ENCODE results near the gene TNFSF9. TPM values are rescaled to one million over a fixed set of nuclear protein-coding genes. Genes with fewer than 3 reads are reported as not detected.

Gene TNFSF9
- total RNA-seq, 2 donors from 2014 or later: 0.68 to 3.9 TPM

DNA sequence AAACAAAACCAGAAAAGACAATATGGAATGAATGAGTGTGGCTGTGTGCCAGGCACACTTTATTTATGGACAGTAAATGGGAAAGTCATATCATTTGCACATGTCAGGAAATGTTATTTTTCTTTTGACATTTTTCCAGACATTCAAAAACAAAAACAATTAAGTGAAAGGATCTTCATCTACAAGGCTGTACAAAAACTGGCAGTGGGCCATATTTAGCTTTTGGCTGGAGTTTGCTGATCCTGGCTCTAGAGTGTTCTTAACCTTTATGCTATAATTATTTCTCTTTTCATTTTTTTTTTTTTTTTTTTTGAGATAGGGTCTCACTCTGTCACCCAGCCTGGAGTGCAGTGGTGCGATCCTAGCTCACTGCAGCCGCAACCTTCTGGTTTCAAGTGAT, 6.5 kb upstream of the TNFSF9 start:
- TF ChIP-seq, protein P1, sequence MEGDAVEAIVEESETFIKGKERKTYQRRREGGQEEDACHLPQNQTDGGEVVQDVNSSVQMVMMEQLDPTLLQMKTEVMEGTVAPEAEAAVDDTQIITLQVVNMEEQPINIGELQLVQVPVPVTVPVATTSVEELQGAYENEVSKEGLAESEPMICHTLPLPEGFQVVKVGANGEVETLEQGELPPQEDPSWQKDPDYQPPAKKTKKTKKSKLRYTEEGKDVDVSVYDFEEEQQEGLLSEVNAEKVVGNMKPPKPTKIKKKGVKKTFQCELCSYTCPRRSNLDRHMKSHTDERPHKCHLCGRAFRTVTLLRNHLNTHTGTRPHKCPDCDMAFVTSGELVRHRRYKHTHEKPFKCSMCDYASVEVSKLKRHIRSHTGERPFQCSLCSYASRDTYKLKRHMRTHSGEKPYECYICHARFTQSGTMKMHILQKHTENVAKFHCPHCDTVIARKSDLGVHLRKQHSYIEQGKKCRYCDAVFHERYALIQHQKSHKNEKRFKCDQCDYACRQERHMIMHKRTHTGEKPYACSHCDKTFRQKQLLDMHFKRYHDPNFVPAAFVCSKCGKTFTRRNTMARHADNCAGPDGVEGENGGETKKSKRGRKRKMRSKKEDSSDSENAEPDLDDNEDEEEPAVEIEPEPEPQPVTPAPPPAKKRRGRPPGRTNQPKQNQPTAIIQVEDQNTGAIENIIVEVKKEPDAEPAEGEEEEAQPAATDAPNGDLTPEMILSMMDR (conservative IDR thresholded peaks at IDR 0.05): no peak
- peaks cover under 1% of the 10 kb centered on the region for H3K9me3 Mint-ChIP-seq
- H3K4me1 Mint-ChIP-seq: no peaks in the 10 kb centered on the region
- H3K27me3 Mint-ChIP-seq (ENCODE audit: insufficient read depth): peaks cover 8% of the 10 kb centered on the region
- no peaks in the 10 kb centered on the region for H3K36me3 Mint-ChIP-seq (ENCODE audit: low read depth)
- H3K9me3 ChIP-seq (ENCODE audit: control insufficient read depth, low read length): peaks cover 2% of the 10 kb centered on the region
- no peak overlapping the region for H3K27ac Mint-ChIP-seq
- H3K9ac ChIP-seq (ENCODE audit: extremely low read depth, low read length, poor library complexity, severe bottlenecking): no peak overlapping the region
- no peaks in the 10 kb centered on the region for H3K36me3 ChIP-seq (ENCODE audit: control insufficient read depth, insufficient read depth, low read length)
- WGBS, 2 experiments (ENCODE audit: insufficient coverage in 1 of 2, insufficient read length in 1 of 2): 87 to 100% methylated on average over 2 of the region's 2 CpGs
- H3K4me1 ChIP-seq (ENCODE audit: control insufficient read depth, insufficient read depth, low read length): no peaks in the 10 kb centered on the region
- DNase-seq: no peak
- H3K4me3 Mint-ChIP-seq: no peak overlapping the region
- no peaks in the 10 kb centered on the region for H3K27me3 ChIP-seq (ENCODE audit: control insufficient read depth, insufficient read depth, low read length, poor library complexity, severe bottlenecking)
- H3K4me3 ChIP-seq (ENCODE audit: low read length): no peak overlapping the region
- H3K27ac ChIP-seq (ENCODE audit: low read depth, low read length): no peak overlapping the region

DNA sequence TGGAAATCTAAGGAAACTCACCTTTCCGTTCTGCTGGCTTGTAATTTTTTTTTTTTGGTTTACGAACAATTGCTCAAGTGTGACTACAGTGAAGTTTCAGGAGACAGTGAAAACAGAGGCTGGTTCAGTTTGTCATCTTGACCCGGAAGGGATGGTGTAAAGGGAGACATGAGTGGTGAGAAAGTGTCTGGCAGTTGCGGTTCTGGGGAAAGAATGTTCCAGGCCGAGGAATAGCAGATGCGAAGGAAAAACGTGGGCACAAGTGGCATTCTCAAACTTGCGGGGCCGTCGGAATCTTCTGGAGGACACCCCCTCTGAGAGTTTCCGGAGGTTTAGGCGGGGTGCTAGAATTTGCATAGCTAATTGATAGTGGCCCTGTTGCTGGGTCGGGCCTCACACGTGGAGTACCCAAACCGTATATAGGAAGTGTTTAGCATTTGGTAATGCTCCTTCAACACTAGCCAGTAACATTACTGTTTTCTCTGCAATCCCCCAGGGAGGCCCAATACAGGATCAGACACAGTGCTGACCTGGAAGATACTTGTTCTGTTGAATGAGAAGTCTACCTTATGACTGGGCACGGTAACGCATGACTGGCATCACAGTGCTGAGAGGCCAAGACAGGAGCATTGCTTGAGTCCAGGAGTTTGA, 2.8 kb upstream of the TNFSF9 start:
- Mint-ChIP-seq H3K4me1 (peaks cover 8% of the 10 kb centered on the region), H3K36me3 (ENCODE audit: low read depth) (no peaks in the 10 kb centered on the region), H3K27ac (no peak overlapping the region), H3K9me3 (peaks cover 2% of the 10 kb centered on the region), H3K27me3 (ENCODE audit: insufficient read depth) (peaks cover 40% of the 10 kb centered on the region), H3K4me3 (no peak overlapping the region)
- H3K9ac ChIP-seq (ENCODE audit: extremely low read depth, low read length, poor library complexity, severe bottlenecking): no peak overlapping the region
- WGBS, 2 experiments (ENCODE audit: insufficient coverage in 1 of 2, insufficient read length in 1 of 2): 85 to 86% methylated on average over 14 to 16 of the region's 17 CpGs
- no peak overlapping the region for H3K4me3 ChIP-seq (ENCODE audit: low read length)
- H3K36me3 ChIP-seq (ENCODE audit: control insufficient read depth, insufficient read depth, low read length): no peaks in the 10 kb centered on the region
- no peak for DNase-seq
- H3K4me1 ChIP-seq (ENCODE audit: control insufficient read depth, insufficient read depth, low read length): no peaks in the 10 kb centered on the region
- H3K27me3 ChIP-seq (ENCODE audit: control insufficient read depth, insufficient read depth, low read length, poor library complexity, severe bottlenecking): peaks cover 21% of the 10 kb centered on the region
- H3K9me3 ChIP-seq (ENCODE audit: control insufficient read depth, low read length): peaks cover 25% of the 10 kb centered on the region
- H3K27ac ChIP-seq (ENCODE audit: low read depth, low read length): no peak overlapping the region
- TF ChIP-seq, protein P1 (conservative IDR thresholded peaks at IDR 0.05): no peak

DNA sequence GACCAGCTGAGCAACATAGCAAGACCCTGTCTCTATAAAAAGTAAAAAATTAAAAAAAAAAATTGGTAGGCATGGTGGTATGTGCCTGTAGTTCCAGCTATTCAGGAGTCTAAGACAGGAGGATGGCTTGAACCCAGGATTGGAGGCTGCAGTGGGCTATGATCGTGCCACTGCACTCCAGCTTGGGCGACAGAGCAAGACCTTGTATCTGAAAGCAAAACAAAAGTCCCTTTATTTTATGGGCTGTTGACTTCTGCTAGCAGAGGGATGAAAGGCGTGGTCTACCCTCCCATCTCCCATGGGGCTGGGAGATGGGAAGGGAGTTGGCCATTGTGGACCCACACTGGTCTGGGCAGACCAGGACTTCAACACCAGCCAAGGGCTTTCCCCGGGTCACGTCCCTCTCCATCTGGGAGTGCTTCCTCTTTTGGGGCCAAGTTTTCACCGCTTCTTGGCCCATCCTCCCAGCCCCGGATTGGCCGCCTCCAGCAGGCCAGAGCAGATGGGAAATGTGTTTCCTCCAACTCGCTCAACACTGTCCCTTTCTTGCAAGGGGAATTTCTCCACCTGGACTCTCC, 2.2 kb upstream of the TNFSF9 start:
- H3K9ac ChIP-seq (ENCODE audit: extremely low read depth, low read length, poor library complexity, severe bottlenecking): no peak overlapping the region
- WGBS, 2 experiments (ENCODE audit: insufficient coverage in 1 of 2, insufficient read length in 1 of 2): 52 to 73% methylated on average over 7 to 9 of the region's 9 CpGs
- H3K4me3 ChIP-seq (ENCODE audit: low read length): no peak overlapping the region
- no peak overlapping the region for H3K4me3 Mint-ChIP-seq
- no peaks in the 10 kb centered on the region for H3K36me3 Mint-ChIP-seq (ENCODE audit: low read depth)
- peaks cover 42% of the 10 kb centered on the region for H3K27me3 Mint-ChIP-seq (ENCODE audit: insufficient read depth)
- peaks cover 21% of the 10 kb centered on the region for H3K27me3 ChIP-seq (ENCODE audit: control insufficient read depth, insufficient read depth, low read length, poor library complexity, severe bottlenecking)
- no peaks in the 10 kb centered on the region for H3K36me3 ChIP-seq (ENCODE audit: control insufficient read depth, insufficient read depth, low read length)
- no peaks in the 10 kb centered on the region for H3K4me1 ChIP-seq (ENCODE audit: control insufficient read depth, insufficient read depth, low read length)
- peaks cover 25% of the 10 kb centered on the region for H3K9me3 ChIP-seq (ENCODE audit: control insufficient read depth, low read length)
- TF ChIP-seq, protein P1 (conservative IDR thresholded peaks at IDR 0.05): no peak
- H3K9me3 Mint-ChIP-seq: peaks cover 2% of the 10 kb centered on the region
- H3K27ac ChIP-seq (ENCODE audit: low read depth, low read length): no peak overlapping the region
- peak; percentile 71 for DNase-seq
- peaks cover 8% of the 10 kb centered on the region for H3K4me1 Mint-ChIP-seq
- no peak overlapping the region for H3K27ac Mint-ChIP-seq

Data from endodermal cell (in vitro differentiated cells).